Colonic mucosa (tissue), 4 donors: ENCODE measurements around the gene L3MBTL4. TPM values are rescaled to one million over a fixed set of nuclear protein-coding genes. Genes with fewer than 3 reads are reported as not detected.

Experiments used
- DNase-seq: peaks from one replicate; pipeline ENCODE4 v3.0.0-alpha.2; 2020
- H3K27ac ChIP-seq: fragments of 200-600 bp; one replicate; pipeline ENCODE4 v1.8.0; 2021
- H3K27me3 ChIP-seq: fragments of 200-600 bp; one replicate; pipeline ENCODE4 v1.8.0; 2021
- H3K36me3 ChIP-seq: fragments of 200-600 bp; one replicate; pipeline ENCODE4 v1.8.0; 2021
- H3K4me1 ChIP-seq: fragments of 200-600 bp; one replicate; pipeline ENCODE4 v1.8.0; 2021; ENCODE audit warnings: mild to moderate bottlenecking
- H3K4me3 ChIP-seq: fragments of 200-600 bp; one replicate; pipeline ENCODE4 v1.8.0; 2021
- H3K9ac ChIP-seq, 2 donors: one replicate each; pipeline ENCODE4 v1.7.0; 2013; ENCODE audit warnings: control low read depth in 2 of 2, low read depth in 2 of 2, low read length in 2 of 2
- H3K9me3 ChIP-seq: fragments of 200-600 bp; one replicate; pipeline ENCODE4 v1.8.0; 2021
- CTCF ChIP-seq: fragments of 200-600 bp; IDR thresholded peaks from one replicate; pipeline ENCODE4 v1.8.0; 2022; ENCODE audit warnings: antibody characterized with exemption, mild to moderate bottlenecking
- intact Hi-C: fragments of 100-400 bp; cut with DNase I; formaldehyde crosslinking; loops from one replicate; pipeline ENCODE4 v1.14.1; 2022
- total RNA-seq, 2 donors: library from RNA; stranded (reverse); fragmentation: NEBNext Ultra II Directional in 1 of 2; extraction: Animal tissue kit (Norgen Biotek cat#: 25700) in 1 of 2; gene quantifications; one replicate each; pipeline ENCODE4 v1.2.1, GENCODE V29; 2021
- donor health status: healthy.
- donor health status: DM: no; HTN: no; CAD: no.
- donor health status: DM: no; HTN: no; CAD: no.

The L3MBTL4 gene
- total RNA-seq, 2 donors from 2014 or later: 3.5 to 3.8 TPM

GRCh38 chr18:6170604-6171003 lies 244.1 kb downstream of the L3MBTL4 start:
- H3K36me3 ChIP-seq: no peaks in the 10 kb centered on the region
- TF ChIP-seq CTCF: no peak
- no peaks in the 10 kb centered on the region for H3K4me1 ChIP-seq
- no peak for DNase-seq
- H3K4me3 ChIP-seq: no peak overlapping the region
- H3K27ac ChIP-seq: no peak overlapping the region
- intact Hi-C loops: no loop called here
- no peaks in the 10 kb centered on the region for H3K27me3 ChIP-seq
- H3K9ac ChIP-seq: no peak overlapping the region
- no peaks in the 10 kb centered on the region for H3K9me3 ChIP-seq

GRCh38 chr18:6161549-6161948 lies 253.2 kb downstream of the L3MBTL4 start:
- no peaks in the 10 kb centered on the region for H3K4me1 ChIP-seq
- H3K4me3 ChIP-seq: no peak overlapping the region
- TF ChIP-seq CTCF: no peak
- no peaks in the 10 kb centered on the region for H3K36me3 ChIP-seq
- no peak overlapping the region for H3K9ac ChIP-seq
- no peak overlapping the region for H3K27ac ChIP-seq
- no peaks in the 10 kb centered on the region for H3K9me3 ChIP-seq
- intact Hi-C loops: no loop called here
- no peak for DNase-seq
- no peaks in the 10 kb centered on the region for H3K27me3 ChIP-seq

DNA sequence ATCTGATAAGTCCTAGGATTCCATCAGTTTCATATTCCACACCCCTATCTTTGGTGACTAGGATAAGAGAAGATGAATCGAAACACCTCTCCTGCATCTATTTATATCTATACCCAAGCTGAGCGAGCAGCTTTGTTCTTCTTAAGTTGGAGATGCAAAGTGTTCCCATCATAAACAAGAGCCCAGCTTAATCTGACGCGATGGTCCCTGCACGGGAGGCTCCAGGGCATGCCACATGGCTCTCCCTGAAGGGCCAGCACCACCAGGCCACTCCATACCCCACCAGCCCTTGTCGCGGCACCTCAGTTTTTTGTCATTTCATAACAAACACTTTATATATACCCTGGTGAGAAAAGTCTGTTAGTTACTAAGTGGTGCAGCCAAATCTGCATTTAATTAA lies 255.3 kb downstream of the L3MBTL4 start:
- no peak for TF ChIP-seq CTCF
- no peak overlapping the region for H3K27ac ChIP-seq
- DNase-seq: no peak
- no peaks in the 10 kb centered on the region for H3K27me3 ChIP-seq
- intact Hi-C loops: no loop called here
- no peak overlapping the region for H3K4me3 ChIP-seq
- H3K36me3 ChIP-seq: no peaks in the 10 kb centered on the region
- H3K9me3 ChIP-seq: no peaks in the 10 kb centered on the region
- H3K4me1 ChIP-seq: no peaks in the 10 kb centered on the region
- H3K9ac ChIP-seq: no peak overlapping the region

DNA sequence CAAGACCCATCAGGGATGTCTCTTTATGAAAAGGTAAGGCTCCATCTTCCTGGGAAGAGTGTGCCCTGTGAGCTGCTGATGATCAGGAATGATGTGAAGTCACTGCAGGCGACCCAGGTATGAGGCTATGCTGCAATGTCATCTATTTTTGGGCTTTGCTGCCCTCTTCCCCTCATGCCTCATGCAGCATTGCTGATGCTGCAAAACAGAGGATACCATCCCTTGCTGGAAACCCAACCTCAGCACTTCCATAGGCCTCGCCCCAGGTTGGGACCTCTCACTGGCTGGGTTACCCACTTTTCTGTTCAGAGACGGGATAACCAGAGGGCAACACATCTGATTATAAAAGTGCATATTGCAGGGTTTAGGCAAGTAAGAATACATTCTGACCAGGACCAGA lies 255.8 kb downstream of the L3MBTL4 start:
- no peak for DNase-seq
- Histone ChIP-seq H3K9me3 (no peaks in the 10 kb centered on the region), H3K4me1 (no peaks in the 10 kb centered on the region), H3K27me3 (no peaks in the 10 kb centered on the region), H3K36me3 (no peaks in the 10 kb centered on the region), H3K4me3 (no peak overlapping the region), H3K9ac (no peak overlapping the region), H3K27ac (no peak overlapping the region)
- intact Hi-C loops: no loop called here
- TF ChIP-seq CTCF: no peak

DNA sequence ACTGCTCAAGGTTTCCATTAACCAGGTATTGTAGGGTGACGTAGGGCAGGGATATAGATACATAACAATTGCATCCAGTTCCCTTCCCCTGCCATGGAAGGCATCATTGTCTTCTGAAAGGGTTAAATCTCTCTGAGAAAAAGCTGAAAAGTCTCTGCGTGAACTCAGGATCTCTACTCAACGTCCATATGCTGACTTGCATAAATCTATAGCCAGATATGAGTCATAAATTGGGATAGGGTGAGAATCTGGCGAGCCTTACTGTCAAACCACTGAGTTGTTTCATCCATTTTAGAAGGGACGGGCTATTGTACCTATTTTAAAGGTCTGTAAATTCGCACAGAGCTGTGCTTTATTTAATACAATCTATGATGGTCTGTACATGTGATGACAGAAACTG lies 258.3 kb downstream of the L3MBTL4 start:
- TF ChIP-seq CTCF: no peak
- H3K36me3 ChIP-seq: no peaks in the 10 kb centered on the region
- H3K4me3 ChIP-seq: no peak overlapping the region
- intact Hi-C loops: no loop called here
- H3K9ac ChIP-seq: no peak overlapping the region
- H3K9me3 ChIP-seq: no peaks in the 10 kb centered on the region
- no peaks in the 10 kb centered on the region for H3K4me1 ChIP-seq
- no peak overlapping the region for H3K27ac ChIP-seq
- no peak for DNase-seq
- no peaks in the 10 kb centered on the region for H3K27me3 ChIP-seq

DNA sequence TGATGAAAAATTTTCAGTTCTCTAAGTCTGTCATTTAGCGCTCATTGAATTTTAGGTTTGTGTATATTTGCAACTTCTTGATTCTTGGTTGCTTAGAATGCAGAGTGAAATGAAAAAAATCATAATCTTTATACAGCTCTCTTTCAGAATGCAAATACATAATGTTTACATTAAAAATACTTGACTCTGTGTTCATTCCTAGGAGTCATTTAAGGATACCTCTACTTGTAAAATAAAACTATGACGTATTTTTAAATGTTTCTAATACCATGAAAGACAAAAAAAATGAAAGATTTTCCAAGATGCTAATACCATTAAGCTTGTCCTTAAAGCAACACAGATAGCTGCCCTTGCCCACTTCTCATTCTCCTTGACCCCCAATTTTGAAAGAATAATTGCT lies 259.0 kb downstream of the L3MBTL4 start:
- intact Hi-C loops: no loop called here
- Histone ChIP-seq H3K4me3 (no peak overlapping the region), H3K27ac (no peak overlapping the region), H3K36me3 (no peaks in the 10 kb centered on the region), H3K4me1 (no peaks in the 10 kb centered on the region), H3K9ac (no peak overlapping the region), H3K27me3 (no peaks in the 10 kb centered on the region), H3K9me3 (no peaks in the 10 kb centered on the region)
- no peak for TF ChIP-seq CTCF
- DNase-seq: no peak
